Inflammatory macrophage treated with lipopolysaccharide for 1 hour (primary cell): Measurements from ENCODE around the gene DSCAML1.
"Not testable (repeated sequence)": the region's sequence is repeated elsewhere in the genome, so short reads cannot be mapped to it uniquely, and the experiment has no call there.

Source experiments
- DNase-seq, 2 donors: peaks; one replicate each; pipeline ENCODE4 v3.0.0-alpha.2; 2020 to 2022

The DSCAML1 gene

DNA sequence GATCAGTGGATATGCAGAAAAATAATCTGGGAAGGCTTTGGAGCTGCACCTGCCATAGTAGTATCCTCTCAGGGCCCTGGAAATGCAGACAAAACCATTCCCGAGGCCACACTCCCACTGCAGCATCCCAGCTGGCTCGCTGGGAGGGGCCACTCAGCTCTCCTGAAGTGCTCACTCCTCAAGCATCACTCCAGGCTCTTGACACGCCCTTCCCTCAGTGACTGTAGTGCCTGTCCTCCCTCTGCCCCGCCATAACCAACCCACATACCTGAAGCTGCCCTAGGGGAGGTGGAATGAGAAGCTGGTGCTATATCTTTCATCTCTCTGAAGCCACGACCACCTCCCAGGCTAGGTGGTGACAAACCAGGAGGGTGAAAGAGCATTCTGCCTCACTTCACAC is 4.8 kb downstream of the DSCAML1 start:
- DNase-seq: no peak

DNA sequence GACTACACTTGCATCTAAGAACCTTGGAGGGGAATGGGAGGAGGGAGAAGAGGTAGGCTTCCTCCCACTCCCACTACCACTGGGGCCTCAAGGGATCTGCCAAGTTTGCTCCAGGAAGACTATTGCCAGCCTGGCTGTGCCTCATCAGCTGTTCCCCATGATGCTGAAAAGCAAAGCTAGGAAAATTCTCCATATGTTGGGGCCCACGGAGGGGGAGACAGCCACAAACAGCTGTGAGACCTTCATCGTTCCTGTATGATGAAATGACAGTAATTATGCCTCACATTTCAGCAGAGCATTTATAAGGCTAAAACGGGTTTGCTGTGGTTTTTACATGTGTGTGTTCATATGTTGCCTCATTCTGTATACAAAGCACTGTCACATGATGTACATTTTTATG is 6.7 kb downstream of the DSCAML1 start:
- DNase-seq: no peak

DNA sequence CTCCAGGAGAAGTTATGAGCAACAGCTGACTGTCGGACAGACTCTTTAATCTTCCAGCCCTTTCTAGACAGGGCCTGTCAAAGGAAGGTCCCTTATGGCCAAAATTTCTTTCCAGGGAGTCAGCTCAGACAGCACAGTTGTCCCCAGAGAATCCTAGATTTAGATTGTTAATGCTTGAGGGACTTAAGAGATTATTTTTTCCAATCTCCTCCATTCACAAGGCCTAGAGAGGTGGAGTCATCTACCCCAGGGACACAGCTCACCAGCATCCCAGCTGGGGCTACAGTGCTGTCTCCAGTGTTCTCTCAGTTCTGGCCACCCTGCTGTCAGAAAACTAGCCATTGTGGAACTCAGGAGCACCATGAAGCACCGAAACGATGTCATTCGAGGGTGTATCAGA is 7.8 kb downstream of the DSCAML1 start:
- no peak for DNase-seq

DNA sequence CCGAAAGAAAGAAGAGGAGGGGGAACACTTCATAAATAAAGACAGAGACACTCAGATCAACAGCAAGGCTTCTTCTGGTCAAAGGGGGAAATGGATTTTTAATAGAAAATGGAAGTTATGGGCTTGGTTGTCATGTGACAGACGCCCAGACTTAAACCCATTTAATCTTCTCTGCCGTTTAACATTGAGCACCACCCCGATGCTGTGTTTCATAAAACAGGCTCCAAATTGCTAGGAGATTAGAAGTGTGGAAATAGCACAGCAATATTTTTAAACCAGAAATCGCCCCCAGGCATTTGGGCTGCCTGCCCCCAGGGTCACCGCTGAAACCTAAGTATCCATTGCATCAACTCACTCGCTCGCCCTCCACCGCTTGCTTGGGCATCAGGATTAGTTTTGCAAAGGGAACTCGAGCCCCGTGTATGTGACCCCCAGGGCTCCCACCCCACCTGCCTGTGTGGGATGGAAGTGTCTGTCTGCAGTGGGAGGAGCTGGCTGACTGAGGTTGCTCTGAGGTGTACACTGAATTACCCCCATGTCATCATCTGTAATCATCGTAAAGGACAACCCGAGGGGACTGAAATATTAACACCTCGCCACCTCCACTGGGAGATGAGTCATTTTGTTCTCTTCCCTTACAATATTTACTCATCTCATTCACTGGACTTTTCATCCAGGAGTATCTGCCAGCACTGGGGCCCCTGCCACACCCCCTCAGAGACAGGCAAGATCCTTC is 10.7 kb downstream of the DSCAML1 start:
- no peak for DNase-seq

DNA sequence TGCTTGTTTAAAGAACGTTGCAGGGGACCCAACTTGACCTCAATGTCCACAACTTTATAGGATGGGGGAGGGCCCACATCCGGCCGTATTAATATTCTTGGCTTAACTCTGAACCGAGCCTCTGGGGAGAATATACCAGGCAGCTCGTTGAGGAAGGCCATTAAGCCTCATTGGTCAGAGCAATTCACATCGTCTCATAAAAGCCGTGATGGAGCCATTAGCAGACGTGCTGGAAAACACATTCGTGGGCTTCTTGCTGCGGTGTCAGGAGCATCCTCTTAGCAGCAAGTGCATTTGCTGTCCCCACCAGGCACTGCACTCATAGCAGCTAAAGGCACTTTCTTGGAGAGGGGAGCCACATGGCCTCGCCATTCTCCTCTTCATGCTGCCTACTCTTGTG is 14.9 kb downstream of the DSCAML1 start:
- DNase-seq: no peak

DNA sequence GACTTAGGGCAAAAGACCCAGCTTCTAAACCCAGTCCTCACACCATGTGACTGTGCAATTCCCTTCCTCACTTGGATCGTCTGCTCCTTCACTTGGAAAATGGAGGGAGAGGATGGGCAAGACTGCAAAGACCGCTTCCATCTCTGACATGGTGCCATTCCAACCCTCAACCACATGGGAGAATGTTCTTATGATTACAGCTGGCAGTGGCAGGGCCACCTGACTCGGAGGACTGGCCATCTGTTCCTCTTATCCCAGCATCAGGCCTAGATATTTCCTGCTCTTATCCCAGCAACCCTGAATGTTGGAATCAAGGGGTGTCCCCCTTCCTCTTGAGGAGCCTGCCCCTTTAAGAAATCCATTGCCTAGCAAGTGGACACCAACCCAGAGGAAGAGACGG is 15.4 kb downstream of the DSCAML1 start:
- no peak for DNase-seq

DNA sequence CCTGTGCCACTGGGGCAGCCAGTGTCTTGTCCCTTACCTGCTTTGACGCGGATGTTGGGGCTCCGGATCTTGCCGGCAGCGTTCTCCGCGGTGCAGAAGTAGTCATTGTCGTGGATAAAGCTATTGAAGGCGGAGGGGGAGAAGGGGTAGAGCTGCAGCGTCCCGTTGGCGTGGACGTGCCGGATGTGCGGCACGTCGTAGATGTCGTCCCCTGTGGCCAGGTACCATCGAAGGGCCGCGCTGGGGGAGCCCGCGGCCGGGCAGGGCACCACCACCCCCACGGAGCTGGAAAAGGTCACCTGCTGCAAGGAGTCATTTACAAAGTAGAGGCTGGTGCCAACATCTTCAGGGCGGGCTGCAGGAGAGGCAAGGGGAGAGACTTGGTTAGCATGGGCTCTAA is 16.6 kb downstream of the DSCAML1 start:
- no peak for DNase-seq

DNA sequence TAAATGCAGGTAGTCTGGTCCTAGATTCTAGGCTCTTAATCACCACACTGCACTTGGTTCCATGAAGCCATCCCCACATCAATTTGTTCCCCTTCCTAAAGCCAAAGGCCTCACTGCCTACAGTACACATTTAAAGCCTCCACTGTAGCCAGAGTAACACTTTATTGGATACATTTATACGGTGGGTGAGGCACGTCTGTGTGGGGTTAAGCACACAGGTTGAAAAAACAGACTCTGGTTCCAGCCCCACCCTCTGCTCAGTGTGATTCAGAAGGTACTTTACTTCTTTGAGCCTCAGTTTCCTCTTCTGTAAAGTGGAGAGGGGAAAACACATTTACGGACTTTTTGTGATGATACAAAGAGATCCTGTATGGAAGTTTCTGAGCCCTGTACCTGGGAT is 22.5 kb downstream of the DSCAML1 start:
- DNase-seq: no peak

DNA sequence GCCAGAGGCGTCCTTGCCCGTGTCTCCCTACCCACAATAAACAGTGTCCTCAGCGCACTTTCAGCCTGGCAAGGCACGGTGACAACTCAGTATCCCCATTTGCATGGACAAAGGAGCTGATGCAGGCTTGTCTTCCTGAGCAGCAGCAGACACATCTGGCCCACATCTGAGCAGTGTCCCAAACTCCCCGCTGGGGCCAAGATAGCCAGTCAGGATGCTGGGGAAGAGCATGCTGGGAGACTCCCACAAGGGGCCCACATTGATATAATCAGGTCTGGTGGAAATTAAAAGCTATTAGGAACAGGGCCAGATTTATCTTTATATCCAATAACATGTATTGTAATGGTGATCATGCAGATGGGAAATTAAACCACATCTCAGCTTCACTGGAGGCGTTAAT is 24.7 kb downstream of the DSCAML1 start:
- DNase-seq: no peak

DNA sequence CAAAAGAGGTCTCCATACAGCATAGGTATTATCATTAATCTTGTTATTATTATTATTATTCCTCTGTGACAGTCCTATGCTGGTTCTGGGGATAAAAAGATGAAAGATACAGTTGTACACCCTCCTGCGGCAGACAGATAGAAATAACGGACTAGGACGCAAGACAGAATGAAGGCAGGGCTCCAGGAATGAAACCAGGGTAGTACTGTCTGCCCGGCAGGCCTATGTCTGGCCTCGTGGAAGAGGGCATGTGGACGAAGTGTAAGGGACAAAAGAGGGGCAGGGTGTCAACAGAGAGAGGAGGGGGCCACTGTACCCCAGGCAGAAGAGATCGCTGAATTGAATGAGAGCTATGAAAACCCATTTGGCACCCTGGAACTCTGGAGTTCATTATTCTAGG is 25.2 kb downstream of the DSCAML1 start:
- DNase-seq: no peak

DNA sequence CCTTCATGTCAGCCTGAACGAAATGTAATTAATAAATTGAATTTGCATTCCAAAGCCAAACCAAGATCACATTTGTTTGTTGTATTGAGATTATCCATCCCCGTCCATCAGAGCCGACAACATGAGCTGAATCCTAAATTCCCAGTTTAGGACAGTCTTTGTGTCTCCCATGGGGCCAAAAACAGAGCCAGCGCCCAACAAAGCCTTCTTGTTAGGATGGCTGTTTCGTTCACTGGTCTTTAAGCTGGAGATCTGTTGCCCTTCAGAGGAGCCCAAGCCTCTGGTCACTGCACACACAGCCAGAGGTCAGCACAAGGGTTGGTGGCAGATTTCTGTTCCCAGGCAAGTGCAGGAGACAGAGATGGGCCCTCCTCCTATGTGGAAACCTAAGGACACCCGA is 25.8 kb downstream of the DSCAML1 start:
- DNase-seq: no peak

DNA sequence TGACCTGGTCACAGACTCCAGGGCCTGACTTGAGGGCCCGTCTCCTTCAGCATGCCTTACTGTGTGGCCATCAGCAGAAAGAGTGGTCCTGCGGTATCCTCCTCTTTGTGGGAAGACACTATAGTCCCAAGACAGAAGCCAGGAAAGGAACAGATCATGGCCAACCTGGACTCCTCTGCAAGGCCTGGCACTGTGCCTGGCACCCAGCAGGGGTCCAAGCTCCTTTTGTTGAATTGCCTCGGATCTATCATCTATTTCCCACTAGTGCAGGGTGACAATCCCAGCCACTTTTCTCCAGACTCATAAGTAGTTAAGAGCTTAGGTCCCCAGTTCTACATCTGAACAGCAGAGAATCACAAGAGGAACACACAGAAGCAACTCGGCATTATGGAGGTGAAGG is 27.0 kb downstream of the DSCAML1 start:
- DNase-seq: no peak

DNA sequence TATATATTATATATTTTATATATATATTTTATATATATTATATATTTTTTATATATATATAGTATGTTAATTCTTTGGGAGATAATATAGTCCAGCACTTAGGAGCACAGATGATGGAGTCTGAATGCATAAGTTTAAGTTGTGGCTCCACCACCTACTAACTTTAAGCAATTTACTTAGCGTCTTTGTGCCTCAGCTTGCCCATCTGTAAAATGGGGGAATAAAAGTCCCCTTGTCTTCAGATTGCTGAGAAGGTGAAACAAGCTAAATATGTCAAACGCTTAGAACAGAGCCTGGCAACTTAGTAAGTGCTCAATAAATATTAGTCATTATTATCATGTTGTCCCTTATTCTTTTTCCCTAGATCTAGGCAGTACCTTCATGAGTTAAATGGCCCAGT is 27.5 kb downstream of the DSCAML1 start:
- no peak for DNase-seq

DNA sequence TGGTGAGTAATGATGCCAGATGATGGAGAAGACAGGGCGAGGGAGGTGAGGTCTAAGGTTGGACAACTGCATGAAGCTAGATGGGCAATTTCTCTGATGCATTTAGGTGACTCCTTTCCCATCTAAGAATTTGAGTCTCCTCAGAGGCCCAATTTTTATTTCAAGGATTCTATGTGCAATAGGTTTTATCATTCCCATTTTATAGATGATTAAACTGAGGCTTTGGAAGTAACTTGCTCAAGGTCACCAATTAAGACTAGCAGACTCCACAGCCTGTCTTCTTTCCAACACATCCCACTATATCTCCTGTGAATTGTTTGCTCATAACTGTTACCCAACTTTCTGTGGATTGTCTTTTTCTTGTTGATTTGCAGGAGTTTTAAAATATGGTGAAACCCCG is 28.5 kb downstream of the DSCAML1 start:
- no peak for DNase-seq

DNA sequence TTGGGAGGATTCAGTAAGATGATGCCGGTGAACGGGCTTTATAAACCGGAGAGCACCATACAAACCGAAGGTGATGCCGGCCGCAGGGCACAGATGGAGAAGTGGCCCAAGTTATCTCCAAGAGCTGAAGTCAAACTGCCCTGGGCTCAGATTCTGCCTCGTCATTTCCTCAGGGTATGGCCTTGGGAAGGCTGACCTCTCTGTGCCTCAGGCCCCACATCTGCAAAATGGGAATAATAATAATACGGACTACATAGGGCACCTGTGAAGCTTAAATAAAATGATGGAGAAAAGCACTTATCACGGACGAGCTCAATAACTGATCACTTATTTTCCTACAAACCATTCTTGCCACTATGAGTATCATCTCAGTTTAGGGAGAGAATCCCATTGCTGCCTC is 29.9 kb downstream of the DSCAML1 start:
- no peak for DNase-seq

DNA sequence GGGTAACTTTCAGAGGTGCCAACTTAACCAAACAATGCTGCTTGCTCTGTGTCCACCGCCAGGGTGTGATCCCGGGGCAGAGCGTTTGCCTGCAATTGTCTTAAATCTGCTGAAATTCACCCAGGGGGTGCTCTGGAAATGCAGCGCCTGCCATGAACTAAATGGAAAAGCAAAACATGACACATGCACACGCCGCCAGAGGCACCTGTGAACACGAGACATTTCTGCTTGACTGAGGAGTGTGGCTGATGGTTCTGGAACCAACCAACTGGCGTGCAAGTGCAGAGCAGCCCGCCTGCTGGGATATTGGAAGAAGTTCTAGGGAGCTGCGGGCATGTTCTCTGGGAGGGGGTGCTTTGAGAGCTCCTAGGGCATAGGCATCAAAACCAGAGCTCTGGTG is 30.4 kb downstream of the DSCAML1 start:
- DNase-seq: no peak

DNA sequence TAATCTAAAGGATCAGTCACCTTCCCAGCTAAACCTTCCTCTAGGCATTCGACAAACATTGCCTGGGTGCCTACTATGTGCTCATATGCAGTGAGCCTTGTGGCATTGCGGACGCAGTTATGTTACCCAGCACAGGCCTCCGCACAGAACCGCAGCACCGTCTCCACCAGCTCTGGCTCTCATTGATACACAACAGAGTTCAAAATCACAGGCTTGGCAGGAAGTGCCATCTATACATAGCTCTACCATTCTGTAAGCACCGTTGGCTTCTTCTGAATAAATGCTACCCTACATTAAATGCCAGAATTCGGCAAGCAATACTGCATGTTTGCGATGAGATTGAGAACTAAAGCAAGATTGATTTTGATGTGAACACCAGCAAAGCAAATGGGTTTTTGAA is 31.0 kb downstream of the DSCAML1 start:
- DNase-seq: no peak

DNA sequence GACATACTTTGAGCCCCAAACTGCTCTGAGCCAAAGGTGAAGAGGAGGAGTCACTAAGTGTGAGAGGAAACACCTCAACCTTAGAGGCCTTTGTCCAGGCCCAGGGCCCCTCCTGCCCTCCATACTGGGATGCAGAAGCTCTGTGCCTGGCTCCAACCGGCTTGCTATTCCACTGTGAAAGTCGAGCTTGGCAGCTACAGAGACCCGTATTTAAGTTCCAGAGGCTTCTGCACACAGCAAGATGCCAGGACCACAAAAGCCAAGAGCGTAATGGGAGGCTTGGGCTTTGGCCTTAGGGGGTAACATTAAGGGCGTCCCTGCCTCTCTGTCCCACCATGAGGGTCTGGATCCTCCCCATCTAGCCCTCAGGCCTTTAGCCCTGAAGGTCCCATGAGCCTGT is 31.9 kb downstream of the DSCAML1 start:
- no peak for DNase-seq

DNA sequence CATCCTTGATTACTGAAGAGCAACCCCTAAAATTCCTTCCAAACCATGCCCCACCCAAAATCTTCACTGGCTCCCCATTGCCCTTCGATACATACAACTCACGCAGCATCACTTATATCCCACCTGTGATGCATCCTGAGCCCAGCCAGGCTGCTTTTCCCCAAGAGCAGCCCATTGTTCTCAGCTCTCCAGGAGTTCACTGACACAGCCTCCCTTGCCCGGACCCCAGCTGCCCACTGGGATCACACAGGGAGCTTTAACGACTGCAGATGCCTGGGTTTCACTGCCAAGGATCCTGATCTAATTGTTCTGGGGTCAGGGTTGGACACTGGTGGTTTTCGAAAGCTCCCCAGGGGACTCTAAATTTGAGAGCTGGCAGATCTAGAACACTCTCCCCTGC is 33.6 kb downstream of the DSCAML1 start:
- not testable (repeated sequence) for DNase-seq

DNA sequence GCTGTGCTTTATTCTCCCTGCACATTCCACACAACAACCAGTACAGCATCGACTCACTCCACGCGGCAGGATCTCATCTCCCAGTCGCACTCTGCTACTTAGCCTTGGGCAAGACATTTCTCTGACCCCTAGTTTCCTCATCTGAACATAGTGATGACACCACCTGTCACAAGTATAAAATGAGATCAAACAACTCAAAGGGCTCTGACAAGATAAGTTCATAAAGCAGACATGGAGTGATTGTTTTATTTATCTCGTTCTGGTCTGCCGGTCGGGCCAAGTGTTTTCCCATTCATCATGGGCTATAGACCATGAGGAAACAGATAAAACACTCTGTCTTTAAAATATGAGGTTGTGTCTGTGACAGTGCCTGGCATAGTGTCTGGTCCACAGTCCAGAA is 35.0 kb downstream of the DSCAML1 start:
- DNase-seq: no peak

DNA sequence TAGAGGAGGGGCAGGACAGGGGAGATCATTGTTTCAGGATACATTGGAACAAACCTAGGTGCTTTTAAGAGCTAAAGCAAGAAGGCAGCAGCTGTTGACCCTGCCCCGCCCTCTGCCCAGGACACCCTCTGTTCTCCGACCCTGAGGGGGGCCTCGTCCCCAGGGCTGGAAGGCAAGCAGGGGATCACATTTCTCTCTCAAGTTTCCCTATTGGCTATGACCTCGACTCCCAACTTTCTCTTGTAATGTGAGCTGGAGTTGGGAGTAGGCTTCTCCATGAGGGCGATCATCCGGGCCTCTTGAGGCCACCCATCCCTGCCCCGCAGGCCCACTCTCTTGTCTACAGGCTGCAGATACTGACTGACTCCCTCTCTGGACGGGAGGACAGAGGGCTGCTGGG is 37.7 kb downstream of the DSCAML1 start:
- DNase-seq: no peak

DNA sequence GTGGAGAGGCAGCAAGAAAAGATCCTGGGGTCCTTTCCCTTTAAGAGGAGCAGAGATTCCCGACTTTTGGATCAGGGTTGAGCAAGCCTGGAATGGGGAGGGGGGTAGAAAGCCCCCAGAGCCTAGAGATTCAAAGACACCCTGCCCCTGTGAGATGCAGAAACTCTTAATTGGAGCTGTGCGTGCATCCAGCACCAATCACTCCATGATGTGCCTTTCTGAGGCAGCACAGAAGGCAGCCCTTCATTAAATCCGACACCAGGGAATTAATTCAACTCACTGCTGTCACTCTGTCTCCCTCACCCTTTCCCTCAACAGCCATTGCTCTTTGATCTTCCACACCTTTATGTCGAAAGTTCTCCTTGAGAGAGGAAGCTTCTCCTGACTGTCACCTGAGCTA is 43.0 kb downstream of the DSCAML1 start:
- no peak for DNase-seq

DNA sequence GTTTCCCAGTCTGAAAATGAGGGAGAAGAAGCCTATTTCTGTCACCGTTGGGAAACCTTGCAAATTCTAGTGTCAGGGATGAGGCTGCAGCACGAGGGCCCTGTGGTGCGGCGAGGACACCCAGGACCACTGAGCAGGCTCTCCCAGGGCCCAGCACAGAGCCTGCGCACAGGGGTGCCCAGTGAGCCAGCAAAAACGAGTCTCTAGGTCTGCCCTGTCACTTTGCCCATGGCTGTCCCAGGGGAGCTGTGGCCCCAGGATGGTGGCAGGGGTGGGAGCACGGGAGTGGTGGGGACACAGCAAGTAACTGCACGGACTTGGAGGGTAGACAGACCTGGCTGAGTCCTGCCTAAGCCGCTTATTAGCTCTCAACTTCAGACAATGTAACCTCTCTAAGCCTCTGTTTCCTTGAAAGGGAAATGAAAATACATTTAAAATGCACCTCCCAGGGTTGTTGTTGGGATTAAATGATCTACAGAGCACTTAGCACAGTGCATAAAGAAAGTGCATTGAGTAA is 44.2 kb downstream of the DSCAML1 start:
- no peak for DNase-seq

DNA sequence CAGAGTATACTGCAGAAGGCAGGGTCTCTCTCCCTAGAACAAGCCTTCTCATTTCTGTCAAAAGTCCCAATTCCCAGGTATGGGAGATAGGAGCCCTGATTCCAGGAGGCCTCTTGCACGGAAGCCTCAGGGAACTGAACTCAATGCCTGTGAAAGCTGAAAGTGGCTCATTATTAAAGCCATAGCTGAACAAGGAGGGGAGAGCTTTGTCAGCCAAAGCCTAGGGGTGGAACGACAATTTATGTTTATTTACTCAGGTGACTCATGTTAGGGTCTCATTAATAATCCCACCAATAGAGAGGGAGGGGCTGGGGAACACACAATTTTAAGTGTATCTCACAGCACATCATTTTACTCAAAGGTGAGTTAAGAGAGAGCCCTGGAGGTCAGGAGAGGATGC is 44.9 kb downstream of the DSCAML1 start:
- DNase-seq: no peak

DNA sequence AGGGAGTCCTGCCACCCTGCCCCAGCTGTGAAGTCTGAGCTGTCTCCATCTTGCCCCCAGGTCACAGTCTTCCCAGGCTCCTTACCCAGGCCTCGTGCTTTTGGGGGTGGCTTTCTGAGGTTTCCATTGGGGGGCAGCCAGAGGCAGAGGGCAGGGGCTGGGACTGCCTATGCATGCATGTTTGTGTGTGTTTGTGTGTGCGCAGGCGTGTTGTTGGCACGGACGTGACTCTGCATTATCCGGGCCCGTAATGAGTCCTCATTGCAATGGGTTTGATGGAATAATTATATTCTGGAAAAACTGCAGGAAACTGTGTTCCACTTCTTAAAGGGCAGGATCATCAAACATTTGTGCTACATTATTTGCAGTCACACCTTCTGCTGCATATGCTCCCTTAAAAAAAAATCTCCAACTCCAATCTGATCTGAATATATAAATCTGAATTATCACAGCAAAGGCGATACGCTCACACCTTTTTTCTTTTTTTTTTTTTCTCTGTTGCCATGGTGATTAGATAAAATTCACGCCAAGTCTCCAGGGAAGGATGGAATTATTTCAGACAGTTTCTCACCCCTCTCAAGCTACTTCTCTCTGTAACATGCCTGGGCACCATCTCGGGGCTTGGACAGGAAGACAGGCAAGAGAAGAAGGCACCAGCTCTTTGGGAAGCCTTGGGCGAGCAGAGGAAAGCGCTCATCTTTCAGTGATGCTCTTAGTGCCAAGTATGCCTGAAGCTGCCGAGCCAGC is 45.9 kb downstream of the DSCAML1 start:
- no peak for DNase-seq
